Neural cell (in vitro differentiated cells): ENCODE measurements around the gene KBTBD7. TPM values are rescaled to one million over a fixed set of nuclear protein-coding genes. Genes with fewer than 3 reads are reported as not detected.

Source experiments
- H2AFZ ChIP-seq: fragments of 200-600, 300-800 bp; sonication (generic), shearing (Covaris generic); 2 replicates; pipeline ENCODE4 v1.6.0; 2014; ENCODE audit warnings: low read depth, mild to moderate bottlenecking, antibody characterized with exemption, low read length, moderate library complexity
- H3F3A ChIP-seq: fragments of 200-600 bp; shearing (Covaris generic); 2 replicates; pipeline ENCODE4 v1.6.1; 2016; ENCODE audit warnings: mild to moderate bottlenecking, moderate library complexity, mixed read lengths, antibody characterized with exemption, low read length; ENCODE audit not compliant: insufficient read depth, poor library complexity, severe bottlenecking
- H3K27ac ChIP-seq: fragments of 200-600, 300-800 bp; sonication (generic), shearing (Covaris generic); 2 replicates; pipeline ENCODE4 v1.5.1; 2014; ENCODE audit warnings: mild to moderate bottlenecking, low read length, moderate library complexity
- H3K27me3 ChIP-seq: fragments of 300-800, 200-600 bp; sonication (generic), shearing (Covaris generic); 2 replicates; pipeline ENCODE4 v1.6.0; 2014; ENCODE audit warnings: mild to moderate bottlenecking, low read depth, low read length, moderate library complexity; ENCODE audit not compliant: insufficient read depth
- H3K36me3 ChIP-seq: fragments of 300-800, 200-600 bp; sonication (generic), shearing (Covaris generic); 2 replicates; pipeline ENCODE4 v1.5.1; 2014; ENCODE audit warnings: mild to moderate bottlenecking, antibody characterized with exemption, low read length, moderate library complexity; ENCODE audit not compliant: insufficient read depth
- H3K4me2 ChIP-seq: fragments of 300-800, 200-600 bp; sonication (generic), shearing (Covaris generic); 2 replicates; pipeline ENCODE4 v1.6.0; 2014; ENCODE audit warnings: mild to moderate bottlenecking, low read length
- H3K4me3 ChIP-seq: fragments of 300-800, 200-600 bp; sonication (generic), shearing (Covaris generic); 2 replicates; pipeline ENCODE4 v1.5.1; 2014; ENCODE audit warnings: mild to moderate bottlenecking, low read length, moderate library complexity
- H3K79me2 ChIP-seq: fragments of 200-600 bp; shearing (Covaris generic); replicated peaks from 2 replicates; pipeline ENCODE4 v1.6.0; 2014; ENCODE audit warnings: mild to moderate bottlenecking, low read length, moderate library complexity; ENCODE audit not compliant: insufficient read depth
- H3K9ac ChIP-seq: fragments of 300-800, 200-600 bp; sonication (generic), shearing (Covaris generic); 2 replicates; pipeline ENCODE4 v1.6.1; 2016; ENCODE audit warnings: mild to moderate bottlenecking, low read length, mixed read lengths
- H3K9me2 ChIP-seq: fragments of 200-600 bp; shearing (Covaris generic); 2 replicates; pipeline ENCODE4 v1.6.1; 2016; ENCODE audit warnings: mild to moderate bottlenecking, low read length, mixed read lengths; ENCODE audit not compliant: insufficient read depth
- H3K9me3 ChIP-seq: fragments of 200-600, 300-800 bp; sonication (generic), shearing (Covaris generic); 2 replicates; pipeline ENCODE4 v1.6.1; 2016; ENCODE audit warnings: mild to moderate bottlenecking, mixed run types, low read length, moderate library complexity, mixed read lengths
- H4K20me1 ChIP-seq: fragments of 200-600 bp; shearing (Covaris generic); 2 replicates; pipeline ENCODE4 v1.6.1; 2016; ENCODE audit warnings: mild to moderate bottlenecking, mixed run types; ENCODE audit not compliant: insufficient read depth
- EP300 ChIP-seq: fragments of 450-650 bp; conservative IDR thresholded peaks from 2 replicates; pipeline ENCODE4 v1.6.1; 2014; ENCODE audit warnings: antibody characterized with exemption, mild to moderate bottlenecking, moderate library complexity; ENCODE audit not compliant: poor library complexity, severe bottlenecking
- EZH2 ChIP-seq: fragments of 200-600, 300-800 bp; shearing (Covaris generic), sonication (generic); IDR thresholded peaks from 2 replicates; pipeline ENCODE4 v1.6.1; 2014; ENCODE audit warnings: antibody characterized with exemption, low read length, borderline replicate concordance, mild to moderate bottlenecking; ENCODE audit not compliant: insufficient read depth, poor library complexity, severe bottlenecking
- MXI1 ChIP-seq: fragments of 450-650 bp; conservative IDR thresholded peaks from 2 replicates; pipeline ENCODE4 v1.6.1; 2014; ENCODE audit warnings: antibody characterized with exemption, mild to moderate bottlenecking; ENCODE audit not compliant: poor library complexity, severe bottlenecking
- POLR2AphosphoS5 ChIP-seq: IDR thresholded peaks from 2 replicates; pipeline ENCODE4 v1.6.1; 2012
- RAD21 ChIP-seq: fragments of 450-650 bp; conservative IDR thresholded peaks from 2 replicates; pipeline ENCODE4 v1.6.1; 2014; ENCODE audit warnings: antibody characterized with exemption, mild to moderate bottlenecking, moderate library complexity
- SMC3 ChIP-seq: fragments of 450-650 bp; conservative IDR thresholded peaks from 2 replicates; pipeline ENCODE4 v1.6.1; 2014; ENCODE audit warnings: antibody characterized with exemption, mild to moderate bottlenecking, moderate library complexity; ENCODE audit not compliant: poor library complexity
- TAF1 ChIP-seq: IDR thresholded peaks from 2 replicates; pipeline ENCODE4 v1.6.1; 2012; ENCODE audit warnings: low read depth
- polyA plus RNA-seq: library from polyadenylated mRNA; depleted of rRNA; stranded (reverse); fragments of >200 nt; gene quantifications from 2 replicates; pipeline ENCODE4 v1.2.3, GENCODE V29; 2014
- TF ChIP-seq, protein P1 (sequence below): fragments of 450-650 bp; IDR thresholded peaks from 2 replicates; pipeline ENCODE4 v1.5.1; 2014; ENCODE audit warnings: antibody characterized with exemption, mild to moderate bottlenecking, moderate library complexity; ENCODE audit not compliant: poor library complexity, severe bottlenecking
- TF ChIP-seq, protein P2 (sequence below): IDR thresholded peaks from 2 replicates; pipeline ENCODE4 v1.6.1; 2012; ENCODE audit warnings: borderline replicate concordance

KBTBD7 gene
- polyA plus RNA-seq, 1 donor from 2014 or later = 28.0 TPM

DNA sequence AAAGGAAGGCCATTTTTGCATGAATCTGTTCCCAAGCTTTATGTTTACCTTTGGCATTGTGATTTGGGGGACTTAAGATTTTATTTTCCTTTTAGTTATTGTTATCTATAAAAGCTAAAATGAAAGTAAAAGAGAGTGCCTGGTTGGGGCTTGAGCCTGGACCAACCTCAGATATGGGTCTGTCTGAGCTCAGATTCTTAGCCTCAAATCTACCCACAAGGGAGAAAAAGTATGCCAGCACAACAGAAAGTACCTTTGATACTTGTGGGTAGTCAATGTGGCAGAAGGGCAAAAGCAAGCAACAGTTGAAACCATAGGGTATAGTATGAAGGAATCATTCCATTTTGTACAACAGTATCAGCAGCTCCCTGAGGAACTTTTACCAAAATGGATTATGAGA is 35.2 kb downstream of the KBTBD7 start:
- H3K27ac ChIP-seq = no peak overlapping the region
- no peak overlapping the region for H3K9ac ChIP-seq
- no peak overlapping the region for H3K4me2 ChIP-seq
- no peak overlapping the region for H2AFZ ChIP-seq
- H3K36me3 ChIP-seq = no peaks in the 10 kb centered on the region
- H3F3A ChIP-seq = no peaks in the 10 kb centered on the region
- no peaks in the 10 kb centered on the region for H3K79me2 ChIP-seq
- H3K9me2 ChIP-seq = no peaks in the 10 kb centered on the region
- H3K27me3 ChIP-seq = no peaks in the 10 kb centered on the region
- TF ChIP-seq, protein P1, sequence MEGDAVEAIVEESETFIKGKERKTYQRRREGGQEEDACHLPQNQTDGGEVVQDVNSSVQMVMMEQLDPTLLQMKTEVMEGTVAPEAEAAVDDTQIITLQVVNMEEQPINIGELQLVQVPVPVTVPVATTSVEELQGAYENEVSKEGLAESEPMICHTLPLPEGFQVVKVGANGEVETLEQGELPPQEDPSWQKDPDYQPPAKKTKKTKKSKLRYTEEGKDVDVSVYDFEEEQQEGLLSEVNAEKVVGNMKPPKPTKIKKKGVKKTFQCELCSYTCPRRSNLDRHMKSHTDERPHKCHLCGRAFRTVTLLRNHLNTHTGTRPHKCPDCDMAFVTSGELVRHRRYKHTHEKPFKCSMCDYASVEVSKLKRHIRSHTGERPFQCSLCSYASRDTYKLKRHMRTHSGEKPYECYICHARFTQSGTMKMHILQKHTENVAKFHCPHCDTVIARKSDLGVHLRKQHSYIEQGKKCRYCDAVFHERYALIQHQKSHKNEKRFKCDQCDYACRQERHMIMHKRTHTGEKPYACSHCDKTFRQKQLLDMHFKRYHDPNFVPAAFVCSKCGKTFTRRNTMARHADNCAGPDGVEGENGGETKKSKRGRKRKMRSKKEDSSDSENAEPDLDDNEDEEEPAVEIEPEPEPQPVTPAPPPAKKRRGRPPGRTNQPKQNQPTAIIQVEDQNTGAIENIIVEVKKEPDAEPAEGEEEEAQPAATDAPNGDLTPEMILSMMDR = no peak
- TF ChIP-seq TAF1 (no peak), EZH2 (no peak), SMC3 (no peak), RAD21 (no peak)
- TF ChIP-seq, protein P2, sequence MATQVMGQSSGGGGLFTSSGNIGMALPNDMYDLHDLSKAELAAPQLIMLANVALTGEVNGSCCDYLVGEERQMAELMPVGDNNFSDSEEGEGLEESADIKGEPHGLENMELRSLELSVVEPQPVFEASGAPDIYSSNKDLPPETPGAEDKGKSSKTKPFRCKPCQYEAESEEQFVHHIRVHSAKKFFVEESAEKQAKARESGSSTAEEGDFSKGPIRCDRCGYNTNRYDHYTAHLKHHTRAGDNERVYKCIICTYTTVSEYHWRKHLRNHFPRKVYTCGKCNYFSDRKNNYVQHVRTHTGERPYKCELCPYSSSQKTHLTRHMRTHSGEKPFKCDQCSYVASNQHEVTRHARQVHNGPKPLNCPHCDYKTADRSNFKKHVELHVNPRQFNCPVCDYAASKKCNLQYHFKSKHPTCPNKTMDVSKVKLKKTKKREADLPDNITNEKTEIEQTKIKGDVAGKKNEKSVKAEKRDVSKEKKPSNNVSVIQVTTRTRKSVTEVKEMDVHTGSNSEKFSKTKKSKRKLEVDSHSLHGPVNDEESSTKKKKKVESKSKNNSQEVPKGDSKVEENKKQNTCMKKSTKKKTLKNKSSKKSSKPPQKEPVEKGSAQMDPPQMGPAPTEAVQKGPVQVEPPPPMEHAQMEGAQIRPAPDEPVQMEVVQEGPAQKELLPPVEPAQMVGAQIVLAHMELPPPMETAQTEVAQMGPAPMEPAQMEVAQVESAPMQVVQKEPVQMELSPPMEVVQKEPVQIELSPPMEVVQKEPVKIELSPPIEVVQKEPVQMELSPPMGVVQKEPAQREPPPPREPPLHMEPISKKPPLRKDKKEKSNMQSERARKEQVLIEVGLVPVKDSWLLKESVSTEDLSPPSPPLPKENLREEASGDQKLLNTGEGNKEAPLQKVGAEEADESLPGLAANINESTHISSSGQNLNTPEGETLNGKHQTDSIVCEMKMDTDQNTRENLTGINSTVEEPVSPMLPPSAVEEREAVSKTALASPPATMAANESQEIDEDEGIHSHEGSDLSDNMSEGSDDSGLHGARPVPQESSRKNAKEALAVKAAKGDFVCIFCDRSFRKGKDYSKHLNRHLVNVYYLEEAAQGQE = no peak
- no peak overlapping the region for H3K4me3 ChIP-seq
- H4K20me1 ChIP-seq = no peaks in the 10 kb centered on the region
- no peaks in the 10 kb centered on the region for H3K9me3 ChIP-seq

- TF ChIP-seq, protein P1 = no peak
- TF ChIP-seq MXI1 = no peak
- TF ChIP-seq, protein P2 = no peak
- TF ChIP-seq POLR2AphosphoS5 = no peak
- no peak for TF ChIP-seq SMC3
- no peak for TF ChIP-seq RAD21
- TF ChIP-seq EP300 = no peak
- no peak for TF ChIP-seq EZH2
- TF ChIP-seq TAF1 = no peak
- Histone ChIP-seq H3K9ac (no peak overlapping the region), H3K79me2 (no peaks in the 10 kb centered on the region), H4K20me1 (no peaks in the 10 kb centered on the region), H2AFZ (no peak overlapping the region), H3K4me2 (no peak overlapping the region), H3K27me3 (no peaks in the 10 kb centered on the region), H3K9me3 (no peaks in the 10 kb centered on the region), H3K4me3 (no peak overlapping the region), H3K36me3 (no peaks in the 10 kb centered on the region), H3K27ac (no peak overlapping the region), H3F3A (no peaks in the 10 kb centered on the region), H3K9me2 (no peaks in the 10 kb centered on the region)
Measured at GRCh38 chr13:41157048-41157717, 37.2 kb downstream of the KBTBD7 start.
